Stimulated activated CD8-positive, alpha-beta memory T cell treated with anti-CD3 and anti-CD28 coated beads, Interleukin-12 subunit alpha, Interleukin-12 subunit beta, amount 100 ng/mL, for 1 hour (primary cell): ENCODE data around the gene POLR1E.

Source experiments
- DNase-seq: peaks from one replicate; pipeline ENCODE4 v3.0.0-alpha.2; 2020; ENCODE audit warnings: low read depth

The POLR1E gene

DNA sequence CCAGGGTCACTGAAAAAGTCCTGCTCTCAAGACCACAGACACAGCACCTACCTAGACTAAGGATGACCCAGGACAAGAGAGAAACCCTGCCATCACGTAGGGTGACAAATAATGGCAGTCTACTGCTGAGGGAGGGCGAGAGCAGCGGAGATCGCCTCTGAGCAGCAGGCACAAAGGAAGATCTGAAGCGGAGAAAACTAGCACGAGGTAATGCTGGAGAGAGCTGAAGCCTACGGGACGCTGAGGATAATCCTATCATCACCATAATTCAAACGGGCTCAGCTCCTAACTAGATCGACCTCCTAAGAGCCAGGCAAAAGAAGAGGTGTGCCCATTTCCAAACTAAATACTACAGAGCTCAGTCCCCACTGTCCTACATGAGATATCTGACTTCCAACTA, 49.2 kb downstream of the POLR1E start:
- DNase-seq, result no peak

DNA sequence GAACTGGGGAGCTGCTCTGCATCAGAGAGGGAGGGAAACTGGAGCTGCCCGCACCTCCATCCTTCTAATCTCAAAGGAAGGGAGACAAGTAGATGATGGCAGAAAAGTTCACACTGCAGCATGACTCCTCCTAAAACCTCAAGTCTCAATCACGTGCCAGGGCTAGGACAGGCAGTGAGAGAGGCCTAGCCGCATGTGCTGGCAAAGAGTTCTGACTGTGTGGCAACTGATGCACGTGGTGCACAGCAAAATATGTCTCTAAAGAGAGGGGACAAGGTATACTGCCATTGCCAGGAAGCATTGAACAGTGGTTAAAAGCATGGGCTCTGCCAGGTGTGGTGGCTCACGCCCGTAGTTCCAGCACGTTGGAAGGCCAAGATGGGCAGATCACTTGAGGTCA, 52.4 kb downstream of the POLR1E start:
- DNase-seq, result no peak

DNA sequence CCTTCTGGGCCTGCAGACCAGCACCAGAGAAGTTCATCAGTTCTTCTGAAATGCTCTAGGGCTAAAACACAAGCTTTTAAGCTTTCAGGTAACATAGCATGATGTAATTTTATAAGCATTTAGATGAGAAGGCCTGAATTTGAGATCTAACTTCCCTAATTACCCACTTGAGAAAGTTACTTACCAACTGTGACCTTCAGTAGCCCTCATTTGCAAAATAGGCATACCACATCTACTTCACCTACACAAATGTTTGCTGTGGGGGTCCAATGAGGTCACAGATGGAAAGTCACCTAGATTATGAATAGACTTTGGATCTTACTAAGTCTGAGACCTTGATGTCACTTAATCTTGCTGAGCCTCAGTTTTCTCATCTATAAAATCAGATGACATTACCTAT, 53.9 kb downstream of the POLR1E start:
- no peak for DNase-seq

DNA sequence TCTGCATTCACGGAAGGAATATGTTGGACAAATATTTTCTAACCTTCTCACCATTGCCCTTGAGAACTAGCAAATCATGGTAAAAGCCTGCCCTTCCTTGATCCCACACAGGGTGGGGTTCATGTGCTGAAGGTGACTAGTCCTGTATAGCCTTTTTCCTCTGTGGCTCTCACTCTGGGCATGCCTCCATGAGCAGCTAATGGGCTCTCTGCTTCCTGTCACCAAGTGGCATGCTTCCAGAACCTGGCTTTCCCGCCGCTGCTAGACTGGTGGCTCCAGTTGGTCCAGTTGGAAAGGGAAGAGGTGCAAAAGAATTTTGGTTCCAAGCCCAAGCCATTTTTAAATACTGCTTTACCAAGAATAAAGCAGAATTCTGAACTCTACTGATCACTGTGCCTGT, 54.9 kb downstream of the POLR1E start:
- no peak for DNase-seq

DNA sequence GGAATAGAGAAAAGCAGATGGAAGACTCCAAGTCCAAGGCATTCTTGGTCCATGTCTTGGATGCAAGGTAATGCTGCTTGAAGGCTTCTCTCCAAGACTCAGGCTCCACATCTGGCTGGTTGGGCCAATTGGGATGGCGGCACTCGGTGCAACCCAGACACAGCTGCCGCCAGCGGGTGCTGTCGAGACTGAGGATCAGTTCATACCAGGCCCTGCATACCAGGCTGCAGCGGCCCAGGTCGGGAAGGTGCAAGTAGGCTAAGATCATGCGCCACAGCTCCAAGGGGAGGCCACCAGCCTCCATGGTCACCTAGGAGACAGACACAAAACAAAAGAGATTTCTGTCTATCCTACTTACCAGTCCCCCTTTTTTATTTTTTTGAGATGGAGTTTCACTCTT, 55.7 kb downstream of the POLR1E start:
- DNase-seq, result no peak

DNA sequence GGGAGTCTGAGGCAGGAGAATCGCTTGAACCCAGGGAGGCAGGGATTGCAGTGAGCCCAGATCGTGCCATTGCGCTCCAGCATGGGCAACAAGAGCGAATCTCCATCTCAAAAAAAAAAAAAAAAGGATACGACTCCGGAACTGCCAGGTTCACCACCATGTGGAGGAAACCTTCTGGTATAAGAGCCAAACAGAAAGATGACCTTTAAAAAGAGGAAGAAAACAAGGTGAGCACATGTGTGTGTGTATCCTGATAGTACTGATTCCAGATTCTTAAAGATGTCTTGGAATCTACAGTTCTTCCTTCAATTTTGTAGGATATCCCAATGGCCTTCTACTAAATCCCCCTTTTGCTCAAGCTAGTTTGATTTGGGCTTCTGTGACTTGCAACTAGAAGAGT, 56.7 kb downstream of the POLR1E start:
- DNase-seq, result no peak

DNA sequence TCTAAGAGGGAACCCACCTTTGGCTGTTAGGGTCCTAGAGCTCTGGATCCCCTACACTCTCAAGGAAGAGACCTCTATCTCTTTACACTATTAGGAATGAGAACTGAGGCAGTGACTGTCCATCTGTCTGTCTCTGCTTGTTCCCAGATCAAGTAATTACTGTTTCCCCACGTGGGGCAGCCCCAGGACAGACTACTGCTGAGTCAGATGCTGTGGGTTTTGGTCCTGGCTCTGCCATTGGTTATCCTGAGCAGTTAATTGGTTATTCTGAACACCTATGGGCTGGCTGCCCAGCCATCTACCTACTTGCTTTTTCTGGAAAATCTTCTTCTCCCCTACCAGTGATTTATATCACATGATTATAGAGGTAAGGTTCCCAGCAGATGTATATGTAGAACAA, 57.1 kb downstream of the POLR1E start:
- no peak for DNase-seq

DNA sequence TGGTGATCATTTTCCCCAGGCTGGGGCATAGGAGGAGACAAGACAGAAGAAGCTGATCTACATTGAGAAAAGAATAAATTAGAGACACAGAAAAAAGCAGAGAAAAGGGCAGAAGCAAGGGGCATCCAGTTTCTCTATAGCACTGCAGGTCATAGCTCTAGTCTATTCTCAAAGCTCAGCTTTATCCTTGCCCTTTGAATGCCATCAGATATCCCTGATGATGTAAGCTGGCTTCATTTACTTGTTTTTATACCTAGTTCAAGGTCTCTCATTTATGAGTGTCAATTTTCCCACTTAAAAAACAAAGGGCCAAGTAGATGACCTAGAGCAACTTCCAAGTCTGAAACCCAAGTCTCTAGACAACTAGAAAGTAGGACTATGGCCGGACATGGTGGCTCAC, 57.7 kb downstream of the POLR1E start:
- no peak for DNase-seq

DNA sequence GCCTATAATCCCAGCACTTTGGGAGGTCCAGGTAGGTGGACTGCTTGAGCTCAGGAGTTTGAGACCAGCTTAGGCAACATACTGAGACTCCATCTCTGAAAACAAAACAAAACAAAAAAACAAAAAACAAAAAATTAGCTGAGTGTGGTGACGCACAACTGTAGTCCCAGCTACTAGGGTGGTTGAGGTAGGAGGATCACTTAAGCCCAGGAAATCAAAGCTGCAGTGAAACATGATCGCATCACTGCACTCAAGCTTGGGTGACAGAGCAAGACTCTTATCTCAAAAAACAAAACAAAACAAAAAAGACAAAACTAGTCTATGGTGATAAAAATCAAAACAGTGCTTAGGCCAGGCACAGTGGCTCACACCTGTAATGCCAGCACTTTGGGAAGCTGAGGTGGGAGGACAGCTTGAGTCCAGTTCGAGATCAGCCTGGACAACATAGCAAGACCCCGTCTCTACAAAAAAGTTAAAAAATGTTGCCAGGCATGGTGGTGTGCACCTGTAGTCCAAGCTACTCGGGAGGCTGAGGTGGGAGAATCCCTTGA, 61.7 kb downstream of the POLR1E start:
- no peak for DNase-seq

DNA sequence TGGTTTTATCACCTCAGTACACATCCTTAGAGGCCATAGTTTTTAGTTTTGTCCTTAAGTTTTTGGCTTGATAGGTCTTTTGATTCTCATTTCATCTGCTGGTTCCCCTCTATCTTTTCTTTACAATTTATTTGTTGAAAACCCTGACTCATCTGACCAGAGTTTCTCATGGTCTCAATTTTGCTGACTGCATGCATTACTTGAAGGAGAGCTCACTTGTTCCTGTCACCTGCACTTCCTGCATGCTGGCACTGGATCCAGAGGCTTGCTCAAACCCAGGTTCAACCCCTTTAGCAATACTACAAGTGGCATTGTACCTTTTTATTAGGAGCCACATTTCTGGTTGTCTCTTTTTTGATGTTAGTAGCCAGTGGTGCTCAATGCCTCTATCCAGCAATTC, 63.8 kb downstream of the POLR1E start:
- no peak for DNase-seq

DNA sequence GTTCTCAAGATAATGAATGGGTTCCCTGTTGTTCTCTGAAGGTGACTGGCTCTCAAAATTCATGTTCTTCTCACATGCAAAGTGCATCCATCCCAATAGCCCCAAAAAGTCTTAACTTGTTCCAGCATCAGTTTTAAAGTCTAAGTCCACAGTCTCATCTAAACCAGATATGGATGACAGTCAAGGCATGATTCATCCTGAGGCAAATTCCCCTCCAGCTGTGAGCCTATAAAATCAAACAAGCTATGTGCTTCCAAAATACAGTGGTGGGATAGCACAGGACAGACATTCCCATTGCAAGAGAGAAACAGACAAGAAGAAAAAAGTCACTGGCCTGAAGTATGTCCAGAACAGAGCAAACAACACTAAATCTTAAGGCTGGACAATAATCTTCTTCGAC, 65.0 kb downstream of the POLR1E start:
- DNase-seq, result no peak

DNA sequence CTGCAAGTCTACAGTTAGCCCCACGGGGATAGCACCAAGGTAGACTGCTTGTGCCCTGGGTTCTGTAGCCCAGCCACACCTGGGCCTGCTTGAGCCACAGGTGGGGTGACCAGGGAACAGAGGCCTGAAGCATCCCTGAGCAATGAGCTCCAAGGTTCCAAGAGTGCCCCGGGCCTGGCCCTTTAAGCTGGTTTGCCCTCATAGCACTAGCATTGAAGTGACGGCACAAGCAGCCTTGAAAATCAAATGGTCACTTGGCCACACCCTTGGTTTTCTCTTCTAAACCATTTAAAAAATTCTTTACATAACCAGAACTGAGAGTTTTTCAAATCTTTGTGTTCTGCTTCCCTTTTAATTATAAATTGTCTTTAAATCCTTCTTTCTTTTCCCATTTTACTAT, 65.7 kb downstream of the POLR1E start:
- DNase-seq, result no peak

DNA sequence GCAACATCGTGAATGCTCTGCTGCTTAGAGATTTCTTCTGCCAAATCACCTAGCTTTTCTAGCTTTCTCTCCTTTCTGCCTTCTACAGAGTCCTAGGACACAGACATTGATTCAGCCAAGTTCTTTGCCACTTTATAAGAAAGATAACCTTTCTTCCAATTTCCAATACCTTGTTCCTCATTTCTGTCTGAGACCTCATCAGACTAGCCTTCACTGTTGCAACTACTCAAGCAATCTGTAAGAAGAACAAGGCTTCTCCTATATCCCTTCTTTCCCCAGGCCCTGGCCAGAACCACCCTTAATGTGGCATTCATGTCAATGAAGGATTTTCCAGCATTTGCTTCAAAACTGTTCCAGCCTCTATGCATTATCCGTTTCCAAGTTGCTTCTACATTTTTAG, 66.1 kb downstream of the POLR1E start:
- no peak for DNase-seq
